Embryonic facial prominence (tissue), 1 donor: ENCODE data around the gene MRPS22.
"Not testable (repeated sequence)": the region's sequence is repeated elsewhere in the genome, so short reads cannot be mapped to it uniquely, and the experiment has no call there.

Source experiments
- DNase-seq: peaks from one replicate; pipeline ENCODE4 v3.0.0-alpha.2; 2016; ENCODE audit errors: extremely low spot score

Gene MRPS22

GRCh38 chr3:139394116-139394515, 50.3 kb downstream of the MRPS22 start:
- no peak for DNase-seq

- DNase-seq, result no peak
Measured at GRCh38 chr3:139396707-139397106, 52.9 kb downstream of the MRPS22 start.

GRCh38 chr3:139401155-139401554, 57.3 kb downstream of the MRPS22 start:
- DNase-seq, result not testable (repeated sequence)
